ENCODE measurements around the gene NECTIN2.

Gene NECTIN2

GRCh38 chr19:44812142-44812718 is 33.9 kb upstream of the NECTIN2 start:
- no peak for TF ChIP-seq CTCF (IDR thresholded peaks at IDR 0.05; ENCODE audit: control insufficient read depth, extremely low read depth, insufficient read depth)
- H3K4me3 ChIP-seq (ENCODE audit: low read depth, low read length): no peak overlapping the region
- no peak for DNase-seq (ENCODE audit: low read depth)

GRCh38 chr19:44813070-44813840 is 32.8 kb upstream of the NECTIN2 start:
- no peak for TF ChIP-seq CTCF (IDR thresholded peaks at IDR 0.05; ENCODE audit: control insufficient read depth, extremely low read depth, insufficient read depth)
- no peak for DNase-seq (ENCODE audit: low read depth)
- no peak overlapping the region for H3K4me3 ChIP-seq (ENCODE audit: low read depth, low read length)

- H3K4me3 ChIP-seq (ENCODE audit: low read depth, low read length): no peak overlapping the region
- no peak for TF ChIP-seq CTCF (IDR thresholded peaks at IDR 0.05; ENCODE audit: control insufficient read depth, extremely low read depth, insufficient read depth)
- DNase-seq (ENCODE audit: low read depth): no peak
Measured at GRCh38 chr19:44813841-44814470, 32.1 kb upstream of the NECTIN2 start.

- DNase-seq (ENCODE audit: low read depth): no peak
- no peak for TF ChIP-seq CTCF (IDR thresholded peaks at IDR 0.05; ENCODE audit: control insufficient read depth, extremely low read depth, insufficient read depth)
Measured at GRCh38 chr19:44814517-44814916, 31.6 kb upstream of the NECTIN2 start.

GRCh38 chr19:44816301-44816700 is 29.8 kb upstream of the NECTIN2 start:
- DNase-seq (ENCODE audit: low read depth): no peak
- no peak overlapping the region for H3K4me3 ChIP-seq (ENCODE audit: low read depth, low read length)
- no peak for TF ChIP-seq CTCF (IDR thresholded peaks at IDR 0.05; ENCODE audit: control insufficient read depth, extremely low read depth, insufficient read depth)

More at GRCh38 chr19:44814517-44814916, 31.6 kb upstream of the NECTIN2 start:
- H3K4me3 ChIP-seq (ENCODE audit: low read depth, low read length): no peak overlapping the region

DNA sequence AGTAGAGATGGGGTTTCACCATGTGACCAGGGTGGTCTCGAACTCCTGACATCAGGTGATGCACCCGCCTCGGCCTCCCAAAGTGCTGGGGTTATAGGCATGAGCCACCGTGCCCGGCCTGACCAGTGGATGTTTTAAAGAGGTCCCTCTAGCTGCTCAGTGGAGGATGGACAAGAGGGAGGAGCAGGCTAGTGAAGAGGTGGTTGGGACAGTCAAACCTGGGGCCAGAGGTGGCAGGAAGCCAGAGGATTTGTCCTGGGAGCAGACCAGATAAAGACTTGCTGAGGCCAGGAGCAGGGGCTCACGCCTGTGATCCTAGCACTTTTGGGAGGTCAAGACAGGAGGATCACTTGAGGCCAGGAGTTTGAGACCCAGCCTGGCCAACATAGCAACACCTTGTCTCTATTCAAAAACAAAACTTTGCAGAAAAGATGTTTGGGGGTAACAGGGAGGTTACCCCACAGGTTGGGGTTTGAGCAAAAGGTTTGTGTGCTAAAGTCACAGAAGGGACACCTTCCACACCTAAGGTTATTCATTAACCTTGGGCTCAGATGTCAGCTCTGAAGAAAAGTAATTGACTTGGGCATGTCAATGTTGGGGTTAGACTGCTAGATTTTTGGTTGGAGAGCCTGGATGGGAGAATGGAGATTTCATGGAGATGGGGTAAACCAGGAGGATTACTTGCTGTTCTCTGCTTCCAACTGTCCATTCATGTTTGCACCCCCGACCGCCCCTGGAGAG is 28.2 kb upstream of the NECTIN2 start:
- no peak for DNase-seq (ENCODE audit: low read depth)
- TF ChIP-seq CTCF (IDR thresholded peaks at IDR 0.05; ENCODE audit: control insufficient read depth, extremely low read depth, insufficient read depth): no peak
- no peak overlapping the region for H3K4me3 ChIP-seq (ENCODE audit: low read depth, low read length)

Data from LNCaP clone FGC (cell line).